COLO829 (cell line): ENCODE data around the gene SLITRK6.
A peak's percentile ranks its signal among the peaks of the same experiment; 100 is the strongest.
"Not testable (repeated sequence)": the region's sequence is repeated elsewhere in the genome, so short reads cannot be mapped to it uniquely, and the experiment has no call there.

Experiments used
- DNase-seq: peaks from one replicate; pipeline ENCODE4 v3.0.0; 2012; ENCODE audit warnings: low spot score

SLITRK6 gene, protein sequence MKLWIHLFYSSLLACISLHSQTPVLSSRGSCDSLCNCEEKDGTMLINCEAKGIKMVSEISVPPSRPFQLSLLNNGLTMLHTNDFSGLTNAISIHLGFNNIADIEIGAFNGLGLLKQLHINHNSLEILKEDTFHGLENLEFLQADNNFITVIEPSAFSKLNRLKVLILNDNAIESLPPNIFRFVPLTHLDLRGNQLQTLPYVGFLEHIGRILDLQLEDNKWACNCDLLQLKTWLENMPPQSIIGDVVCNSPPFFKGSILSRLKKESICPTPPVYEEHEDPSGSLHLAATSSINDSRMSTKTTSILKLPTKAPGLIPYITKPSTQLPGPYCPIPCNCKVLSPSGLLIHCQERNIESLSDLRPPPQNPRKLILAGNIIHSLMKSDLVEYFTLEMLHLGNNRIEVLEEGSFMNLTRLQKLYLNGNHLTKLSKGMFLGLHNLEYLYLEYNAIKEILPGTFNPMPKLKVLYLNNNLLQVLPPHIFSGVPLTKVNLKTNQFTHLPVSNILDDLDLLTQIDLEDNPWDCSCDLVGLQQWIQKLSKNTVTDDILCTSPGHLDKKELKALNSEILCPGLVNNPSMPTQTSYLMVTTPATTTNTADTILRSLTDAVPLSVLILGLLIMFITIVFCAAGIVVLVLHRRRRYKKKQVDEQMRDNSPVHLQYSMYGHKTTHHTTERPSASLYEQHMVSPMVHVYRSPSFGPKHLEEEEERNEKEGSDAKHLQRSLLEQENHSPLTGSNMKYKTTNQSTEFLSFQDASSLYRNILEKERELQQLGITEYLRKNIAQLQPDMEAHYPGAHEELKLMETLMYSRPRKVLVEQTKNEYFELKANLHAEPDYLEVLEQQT

DNA sequence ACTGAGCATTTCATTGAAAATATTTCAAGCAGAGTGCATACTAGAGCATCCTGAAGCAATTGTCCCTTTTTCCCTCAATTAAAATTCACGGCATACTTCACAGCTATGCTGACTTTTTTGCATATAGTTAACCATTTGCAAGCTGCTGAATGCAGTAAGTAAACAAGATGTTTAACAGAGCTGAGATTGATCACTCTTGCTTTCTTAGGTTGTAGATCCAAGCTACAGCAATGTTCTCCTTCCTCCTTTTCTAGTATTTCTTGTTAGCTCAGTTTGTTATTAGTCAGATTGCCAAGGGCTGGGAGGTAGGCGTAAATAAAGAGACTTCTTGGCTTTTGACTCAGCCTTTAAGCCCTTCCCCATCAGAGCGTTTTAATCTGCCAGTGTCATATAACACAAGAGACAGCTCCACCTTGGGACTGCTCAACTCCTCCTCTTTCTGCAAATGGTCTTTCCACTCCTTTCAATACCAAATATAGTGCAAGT lies at the start of gene SLITRK6:
TSS of gene SLITRK6 (minus strand) at position 323 of the 486 bp plus-strand sequence. CDS start 2,911 bp downstream, outside the sequence.
- DNase-seq = peak; percentile 34

DNA sequence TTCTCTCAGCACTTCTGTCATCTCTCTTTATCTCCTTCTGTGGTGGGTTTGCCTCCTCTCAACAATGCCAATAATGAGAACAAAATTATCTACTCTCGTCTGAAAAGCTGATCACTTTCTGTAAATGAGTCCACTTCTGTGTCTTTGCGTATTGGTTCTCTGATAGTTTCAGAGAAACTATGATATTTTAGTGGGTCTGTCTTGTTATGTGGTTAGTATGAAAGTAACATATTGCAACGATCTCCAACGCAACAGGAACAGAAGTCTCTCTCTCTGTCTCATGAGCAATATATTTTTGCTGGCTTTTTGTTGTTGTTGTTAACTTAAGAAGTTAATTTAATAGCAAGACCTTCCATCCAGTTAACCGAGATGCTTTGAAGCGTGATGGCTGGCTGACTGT lies 47.8 kb upstream of the SLITRK6 start:
- no peak for DNase-seq

DNA sequence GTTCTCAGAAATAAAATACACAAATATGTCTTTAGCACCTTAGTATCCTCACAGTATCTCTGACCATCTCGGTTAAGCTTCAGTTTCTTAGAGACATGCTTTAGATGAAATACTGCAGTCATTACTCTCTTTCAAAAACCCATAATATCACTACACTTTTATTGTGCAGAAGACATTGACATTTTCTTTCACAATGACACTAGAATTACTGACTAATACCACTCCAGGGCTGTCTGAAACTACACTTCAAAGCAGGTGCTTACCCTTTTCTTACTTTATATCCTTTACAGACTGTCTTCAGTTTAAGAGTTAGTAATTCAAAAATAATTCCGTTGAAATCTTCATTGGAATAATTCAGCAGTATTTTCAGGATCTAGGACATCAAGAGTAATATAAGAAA lies 42.2 kb upstream of the SLITRK6 start:
- no peak for DNase-seq

DNA sequence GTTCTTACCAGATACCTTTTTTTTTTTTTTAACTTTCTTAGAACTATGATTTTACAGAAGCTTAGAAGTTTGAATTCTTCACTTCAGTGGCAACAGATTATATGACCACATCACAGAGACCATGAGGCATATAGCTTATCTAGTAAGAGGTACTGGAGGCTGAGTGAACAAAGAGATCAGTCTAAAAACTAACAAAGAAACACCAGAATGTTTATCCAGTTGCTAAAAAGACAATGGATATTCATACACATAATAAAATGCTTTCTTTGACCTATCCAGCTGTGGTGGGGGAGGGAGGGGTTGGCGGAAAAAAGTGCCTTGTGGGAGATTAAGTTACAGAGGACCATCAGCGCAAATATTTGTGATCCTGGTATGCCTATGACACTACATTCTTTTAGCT lies 34.7 kb upstream of the SLITRK6 start:
- DNase-seq = no peak

DNA sequence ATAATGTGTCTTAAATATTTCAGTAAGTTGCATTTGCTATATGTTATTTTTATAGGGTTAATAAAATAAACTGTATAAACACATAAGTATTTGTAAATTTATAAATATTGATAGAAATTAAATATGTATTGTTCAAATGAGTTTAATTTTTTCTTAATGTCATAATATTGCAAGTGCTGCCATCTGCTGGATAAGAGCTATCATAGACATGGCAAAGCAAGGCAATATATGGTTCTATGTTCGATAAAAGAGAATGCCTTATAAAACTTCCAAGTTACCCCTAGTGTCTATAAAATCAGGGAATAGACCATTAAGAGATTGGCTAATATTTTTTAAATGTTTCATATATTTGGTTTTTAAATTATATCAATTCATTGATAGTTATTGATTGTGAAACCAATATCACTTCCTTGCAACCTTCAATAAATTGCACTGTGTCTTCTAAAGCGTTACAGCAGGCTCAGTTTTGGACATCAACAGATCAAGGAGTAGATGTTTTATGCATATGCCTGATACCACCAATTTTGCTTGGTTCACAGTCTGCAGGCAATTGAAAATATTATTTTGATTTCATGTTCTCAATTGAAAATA lies 29.0 kb upstream of the SLITRK6 start:
- no peak for DNase-seq

DNA sequence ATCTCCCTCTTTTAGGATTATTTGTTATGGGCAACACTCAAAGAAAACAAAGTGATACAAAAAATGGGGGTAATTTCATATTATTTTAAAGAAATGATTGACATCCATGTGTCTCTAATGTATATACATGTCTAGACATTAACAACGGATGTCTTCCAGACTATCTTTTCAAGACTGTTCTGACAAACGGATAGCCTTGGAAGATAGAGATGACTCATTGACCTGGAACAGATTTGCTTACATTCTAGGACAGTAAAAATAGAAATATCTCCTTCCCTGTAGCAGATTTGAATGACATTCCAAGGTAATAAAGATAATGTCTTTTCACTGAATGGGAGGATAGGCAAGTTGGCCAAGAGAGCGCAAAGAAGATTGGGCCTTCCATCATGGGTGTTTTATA lies 26.2 kb upstream of the SLITRK6 start:
- no peak for DNase-seq

DNA sequence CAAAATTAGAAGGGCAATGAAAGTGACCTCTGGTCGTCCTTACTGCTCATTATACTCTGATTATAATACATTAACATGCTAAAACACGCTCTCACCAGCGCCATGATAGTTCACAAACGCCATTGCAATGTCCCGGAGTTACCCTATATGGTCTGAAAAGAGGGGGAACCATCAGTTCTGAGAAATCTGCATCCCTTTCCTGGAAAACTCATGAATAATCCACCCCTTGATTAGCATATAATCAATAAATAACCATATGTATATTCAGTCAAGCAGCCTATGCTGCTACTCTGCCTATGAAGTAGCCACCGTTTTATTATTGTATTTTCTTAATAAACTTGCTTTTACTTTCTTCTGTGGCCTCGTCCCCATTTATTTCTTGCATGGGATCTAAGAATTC lies 24.6 kb upstream of the SLITRK6 start:
- no peak for DNase-seq

DNA sequence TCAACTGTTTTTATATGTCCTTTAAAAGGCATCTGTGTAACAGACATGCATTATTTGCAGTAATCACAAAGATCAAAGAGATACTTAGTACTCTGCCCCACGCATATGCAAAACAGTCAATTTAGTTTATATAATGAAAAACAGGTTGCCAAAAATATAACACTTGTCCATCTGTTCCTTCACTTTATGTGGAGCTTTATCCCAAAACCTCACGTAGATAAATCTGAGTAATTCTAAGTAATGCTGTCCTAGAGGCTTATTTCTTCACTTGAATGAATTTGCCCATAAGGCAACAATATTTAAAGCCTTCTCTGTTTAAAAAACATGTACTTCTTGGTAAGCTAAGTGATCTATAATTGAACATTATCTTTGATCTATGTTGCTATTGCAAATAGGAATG lies 20.3 kb upstream of the SLITRK6 start:
- peak; percentile 18 for DNase-seq

DNA sequence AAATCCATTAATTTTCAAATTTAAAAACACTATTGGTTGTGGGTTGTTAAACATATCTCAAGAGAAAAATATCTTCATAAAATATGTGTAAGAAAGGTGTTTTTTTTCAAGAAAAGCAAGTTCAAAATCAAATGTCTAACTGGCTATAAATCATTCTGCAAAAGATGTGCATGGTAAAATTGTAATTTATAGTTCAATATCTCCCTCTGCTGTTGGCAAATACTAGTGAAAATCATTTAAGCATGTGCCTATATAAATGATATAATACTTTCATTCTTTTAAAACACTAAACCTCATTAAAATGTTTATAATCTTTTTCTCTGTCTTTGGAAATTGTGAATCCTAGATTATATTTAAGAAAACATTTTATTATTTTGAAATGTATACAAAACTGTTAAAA lies 17.2 kb upstream of the SLITRK6 start:
- DNase-seq = peak; percentile 15

DNA sequence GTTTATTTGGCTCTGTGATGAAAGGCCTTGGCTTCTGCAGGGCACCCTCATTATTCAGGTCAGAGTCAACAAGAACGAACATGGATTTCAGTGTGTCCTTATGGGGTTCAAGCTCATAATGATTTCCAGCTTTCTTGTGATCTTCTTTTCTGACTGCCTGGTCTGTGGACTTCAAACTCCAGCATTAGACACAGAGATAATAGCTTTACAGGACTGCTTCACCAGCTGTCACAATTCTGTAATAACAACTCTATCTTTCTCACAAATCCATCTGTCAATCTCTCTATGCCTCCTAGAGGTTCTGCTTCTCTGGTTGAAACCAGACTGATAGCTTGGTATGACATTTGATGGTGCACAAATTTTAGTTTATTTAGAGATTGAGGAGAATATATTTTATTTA lies 13.1 kb upstream of the SLITRK6 start:
- no peak for DNase-seq

DNA sequence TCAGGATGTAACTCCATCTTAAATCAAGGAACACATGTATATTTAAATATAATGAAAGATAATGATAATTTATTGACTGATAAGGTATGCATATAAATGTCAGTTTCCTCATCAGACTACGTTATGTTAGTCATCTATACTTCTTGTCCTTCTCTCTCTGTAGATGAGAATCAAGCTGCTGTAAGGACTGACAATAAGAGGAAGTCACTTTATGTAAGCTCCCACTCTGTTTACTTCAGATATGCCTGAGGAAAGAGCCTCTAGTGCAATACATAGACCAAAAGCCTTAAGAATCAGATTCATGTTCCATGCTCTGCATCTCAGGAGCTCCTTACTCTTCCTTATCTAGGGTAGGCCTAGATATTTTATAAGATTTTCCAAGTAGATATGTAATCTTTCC lies 9.6 kb upstream of the SLITRK6 start:
- no peak for DNase-seq

DNA sequence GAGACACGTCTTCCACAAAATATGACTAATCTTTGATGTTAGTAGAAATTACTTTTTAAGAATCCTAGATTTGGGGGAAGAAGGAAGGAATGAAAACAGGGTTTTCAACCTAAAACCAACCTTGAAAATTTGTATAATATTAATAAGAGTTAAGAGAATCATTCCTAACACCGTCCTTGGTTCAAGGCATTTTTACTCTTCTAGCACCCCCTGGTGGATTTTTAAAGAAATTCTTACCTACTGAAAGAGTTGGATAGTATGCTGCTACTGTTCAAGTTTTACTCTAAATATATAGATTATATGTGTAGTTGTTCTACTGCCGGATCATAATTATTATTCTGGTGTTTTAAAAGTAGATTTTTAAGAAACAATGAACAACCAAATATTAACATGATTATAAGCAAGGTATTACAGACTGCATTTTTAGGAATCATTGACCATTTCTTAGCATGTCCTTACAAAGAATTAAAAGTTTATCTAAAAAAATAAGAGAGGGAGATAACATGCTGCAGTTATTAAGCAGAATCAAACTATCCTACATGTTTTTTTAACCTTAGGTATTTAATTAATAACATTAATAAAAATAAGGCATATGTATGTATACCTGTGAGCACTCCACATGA lies 7.4 kb upstream of the SLITRK6 start:
- peak; percentile 28 for DNase-seq

DNA sequence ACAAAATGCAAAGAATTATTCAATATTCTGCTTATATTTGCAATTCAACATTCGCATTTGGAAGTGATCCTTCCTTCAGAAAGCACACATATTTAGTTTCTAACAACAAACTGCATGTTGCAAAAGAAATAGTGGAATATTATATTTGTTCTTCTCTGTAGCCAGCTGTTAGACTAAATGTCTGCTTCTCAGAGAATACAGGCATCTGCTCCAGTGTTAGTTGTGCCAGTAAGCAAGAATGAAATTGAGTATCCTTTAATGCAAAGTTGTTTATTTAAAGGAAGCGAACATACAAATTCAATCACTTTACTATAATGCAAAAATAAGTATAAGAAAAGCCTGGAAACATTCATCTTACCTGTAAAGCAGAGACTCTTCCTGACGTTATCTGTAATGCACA lies 663 bp downstream of the SLITRK6 start:
- DNase-seq = no peak

DNA sequence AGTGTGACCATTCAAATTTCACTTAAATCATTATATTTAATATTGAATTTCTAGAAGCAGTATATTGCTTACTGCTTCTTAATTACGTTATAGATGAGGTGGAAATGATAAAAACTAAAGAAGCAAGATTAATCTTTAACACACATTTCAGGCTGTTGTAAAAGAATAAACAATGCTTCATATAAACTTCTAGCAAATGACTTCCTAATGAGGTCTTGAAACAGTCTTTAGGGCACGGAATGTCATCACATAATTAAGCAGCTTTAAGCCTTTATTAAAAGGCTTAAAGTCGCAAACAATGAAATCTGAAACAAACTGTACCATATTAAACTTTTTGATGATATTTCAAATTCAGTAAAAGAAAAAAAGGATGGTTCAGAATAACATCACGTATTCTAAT lies 1.9 kb downstream of the SLITRK6 start:
- DNase-seq = no peak

DNA sequence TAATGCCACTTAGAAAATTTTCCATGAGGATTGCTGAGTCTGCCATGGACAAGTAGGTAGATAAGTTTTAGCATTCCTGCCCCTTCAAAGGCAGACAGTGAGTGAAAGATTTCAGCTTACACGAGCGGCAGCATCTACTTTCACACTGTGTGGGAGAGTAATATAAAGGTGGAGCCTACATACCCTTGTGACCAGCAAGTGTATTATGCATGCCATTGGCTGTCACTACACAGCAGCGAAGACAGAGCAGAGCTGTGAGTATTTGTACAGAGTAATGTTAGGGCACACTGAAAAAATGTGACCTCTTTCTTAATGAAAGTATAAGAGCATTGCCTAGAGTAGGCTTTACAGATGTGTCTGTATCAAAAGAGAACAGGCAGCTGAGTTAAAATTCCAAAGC lies 14.0 kb downstream of the SLITRK6 start:
- DNase-seq = no peak

DNA sequence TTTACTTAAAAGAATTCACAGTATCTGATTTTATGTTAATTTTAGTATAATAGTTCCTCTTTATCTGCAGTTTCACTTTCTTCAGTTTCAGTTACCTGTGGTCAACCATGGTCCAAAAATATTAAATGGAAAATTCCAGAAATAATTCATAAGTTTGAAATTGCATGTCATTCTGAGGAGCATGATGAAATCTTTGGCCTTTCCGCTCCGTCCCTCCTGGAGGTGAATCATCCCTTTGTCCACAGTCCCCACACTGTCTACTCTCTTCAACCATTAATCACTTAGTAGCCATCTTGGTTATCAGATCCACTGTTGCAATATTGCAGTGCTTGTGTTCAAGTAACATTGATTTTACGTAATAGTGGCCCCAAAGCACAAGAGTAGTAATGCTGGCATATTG lies 26.9 kb downstream of the SLITRK6 start:
- DNase-seq = peak; percentile 8

DNA sequence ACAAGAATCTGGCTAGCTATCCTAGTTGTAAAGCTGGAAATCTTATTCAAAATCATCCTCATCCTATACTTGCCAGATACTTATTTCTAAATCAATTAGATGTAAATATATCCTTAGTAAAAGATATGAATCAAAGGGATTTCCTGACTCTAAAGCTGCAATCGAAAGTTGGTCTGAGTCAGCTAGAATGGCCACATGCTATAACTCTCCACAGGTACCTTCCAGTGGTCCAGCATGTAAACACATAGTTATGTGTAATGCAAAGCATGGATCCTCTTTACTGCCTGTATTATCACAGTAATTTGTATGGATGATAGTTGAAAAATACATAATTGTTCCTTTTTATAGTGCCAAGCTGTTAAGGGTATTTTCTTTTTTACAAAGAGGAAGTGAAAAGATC lies 27.4 kb downstream of the SLITRK6 start:
- DNase-seq = no peak

DNA sequence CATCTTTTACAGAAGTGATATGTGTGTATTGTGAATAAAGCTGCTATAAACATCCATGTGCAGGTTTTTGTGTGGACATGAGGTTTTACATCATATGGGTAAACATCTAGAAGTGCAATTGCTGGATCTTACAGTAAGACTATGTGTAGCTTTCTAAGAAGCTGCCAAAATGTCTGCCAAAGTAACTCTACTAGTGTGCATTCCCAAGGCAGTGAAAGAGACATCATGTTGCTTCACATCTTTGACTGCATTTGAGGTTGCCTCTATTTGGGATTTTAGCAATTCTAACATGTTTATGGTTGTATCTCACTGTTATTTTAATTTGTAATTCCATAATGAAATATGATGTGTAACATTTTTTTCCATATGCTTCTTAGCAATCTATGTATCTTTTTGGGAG lies 30.3 kb downstream of the SLITRK6 start:
- no peak for DNase-seq

DNA sequence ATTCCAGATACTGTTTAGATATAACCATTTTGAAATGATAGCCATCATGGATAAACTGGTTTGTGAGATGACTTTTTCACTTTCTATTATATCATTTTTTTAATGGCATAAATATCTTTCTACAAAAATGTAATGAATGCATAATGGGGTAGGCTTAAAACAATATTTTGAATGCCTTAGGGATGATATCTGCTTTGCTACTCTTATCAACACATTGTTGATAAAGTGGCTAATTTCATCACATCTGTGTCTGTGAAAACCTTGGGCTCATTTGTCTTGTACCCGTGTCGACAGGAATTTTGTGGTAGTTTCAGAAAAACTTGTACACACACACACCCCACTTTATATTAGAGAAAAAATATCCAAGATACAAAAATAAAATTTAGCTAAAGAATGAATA lies 44.1 kb downstream of the SLITRK6 start:
- DNase-seq = no peak

DNA sequence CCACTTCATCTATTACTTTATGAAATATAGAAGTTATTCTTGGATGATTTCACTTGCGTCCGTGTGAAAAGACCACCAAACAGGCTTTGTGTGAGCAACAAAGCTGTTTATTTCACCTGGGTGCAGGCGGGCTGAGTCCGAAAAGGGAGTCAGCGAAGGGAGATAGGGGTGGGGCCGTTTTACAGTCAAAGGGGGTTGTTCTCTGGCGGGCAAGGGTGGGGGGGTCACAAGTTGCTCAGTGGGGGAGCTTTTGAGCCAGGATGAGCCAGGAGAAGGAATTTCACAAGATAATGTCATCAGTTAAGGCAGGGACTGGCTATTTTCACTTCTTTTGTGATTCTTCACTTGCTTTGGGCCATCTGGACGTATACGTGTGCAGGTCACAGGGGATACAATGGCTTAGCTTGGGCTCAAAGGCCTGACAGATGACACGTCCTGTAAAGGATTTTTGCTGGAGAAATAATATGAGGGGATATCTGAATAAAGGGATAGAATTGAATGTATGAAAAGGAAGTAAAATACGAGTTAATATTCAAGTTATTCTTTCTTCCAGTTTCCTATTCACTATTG lies 55.9 kb downstream of the SLITRK6 start:
- not testable (repeated sequence) for DNase-seq
